Measurements from ENCODE around the gene RGL3.
A peak's percentile ranks its signal among the peaks of the same experiment; 100 is the strongest.
"Not testable (repeated sequence)": the region's sequence is repeated elsewhere in the genome, so short reads cannot be mapped to it uniquely, and the experiment has no call there.

The RGL3 gene

GRCh38 chr19:11356074-11356397 is 63.1 kb downstream of the RGL3 start:
- no peak for DNase-seq

- peak; percentile 2 for DNase-seq
These were observed 63.7 kb downstream of the RGL3 start, which contains the start of gene PLPPR2 for GRCh38 chr19:11355160-11356073. TSS of gene PLPPR2 (plus strand) at chr19:11355432. CDS start at chr19:11357674, 2,242 bp downstream.

GRCh38 chr19:11354102-11354501 is 65.0 kb downstream of the RGL3 start:
- DNase-seq: not testable (repeated sequence)

GRCh38 chr19:11349171-11349570 is 69.9 kb downstream of the RGL3 start:
- DNase-seq: no peak

GRCh38 chr19:11347546-11348039 is 71.5 kb downstream of the RGL3 start:
- DNase-seq: no peak

GRCh38 chr19:11346104-11346940 is 72.8 kb downstream of the RGL3 start, which contains the start of the genes CCDC159 and TMEM205:
TSS of gene CCDC159 (plus strand) at chr19:11346519. CDS start at chr19:11346607, 88 bp downstream.
TSS of gene TMEM205 (minus strand) at chr19:11346268. CDS start at chr19:11345619, 649 bp downstream.
- DNase-seq: peak; percentile 77

GRCh38 chr19:11345122-11345803 is 73.9 kb downstream of the RGL3 start:
- no peak for DNase-seq

All from NCI-H187 treated with DMSO at 0.1 percent for 48 hours (cell line).